ENCODE measurements around the gene NPHP4. TPM values are rescaled to one million over a fixed set of nuclear protein-coding genes. Genes with fewer than 3 reads are reported as not detected.

Gene NPHP4
- total and polyA plus RNA-seq, 9 of the 15 experiments (the other 6 are each of a cell fraction or from before 2014, with no cell fraction given), result 0.52 to 26.2 (median 6.7) TPM

DNA sequence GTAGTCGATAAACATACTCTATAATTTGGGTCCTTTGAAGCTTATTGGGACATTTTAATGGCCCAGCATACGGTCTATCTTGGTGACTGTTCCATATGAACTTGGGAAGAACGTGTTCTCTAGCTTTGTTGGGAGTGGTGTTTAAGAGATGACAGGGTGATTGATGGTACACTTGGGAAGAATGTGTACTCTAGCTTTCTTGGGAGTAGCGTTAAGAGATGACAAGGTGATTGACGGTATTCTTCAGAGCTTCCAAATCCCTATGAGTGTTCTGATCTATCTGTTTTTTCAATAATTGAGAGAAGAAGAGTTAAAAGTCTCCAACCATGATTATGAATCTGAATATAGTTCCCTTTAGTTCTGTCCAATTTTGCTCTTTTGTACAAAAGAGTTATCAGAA, 9.4 kb downstream of the NPHP4 start (continued):
- no peak for TF ChIP-seq SMAD4 (CRISPR knock-in tag; conservative IDR thresholded peaks at IDR 0.05)
- no peak for TF ChIP-seq ZZZ3 (IDR thresholded peaks at IDR 0.05)
- no peak for TF ChIP-seq ZFX (CRISPR knock-in tag; IDR thresholded peaks at IDR 0.05)
- peak; percentile 99 for TF ChIP-seq MEIS2 (IDR thresholded peaks at IDR 0.05; ENCODE audit: partially characterized antibody)
- TF ChIP-seq, protein P1, sequence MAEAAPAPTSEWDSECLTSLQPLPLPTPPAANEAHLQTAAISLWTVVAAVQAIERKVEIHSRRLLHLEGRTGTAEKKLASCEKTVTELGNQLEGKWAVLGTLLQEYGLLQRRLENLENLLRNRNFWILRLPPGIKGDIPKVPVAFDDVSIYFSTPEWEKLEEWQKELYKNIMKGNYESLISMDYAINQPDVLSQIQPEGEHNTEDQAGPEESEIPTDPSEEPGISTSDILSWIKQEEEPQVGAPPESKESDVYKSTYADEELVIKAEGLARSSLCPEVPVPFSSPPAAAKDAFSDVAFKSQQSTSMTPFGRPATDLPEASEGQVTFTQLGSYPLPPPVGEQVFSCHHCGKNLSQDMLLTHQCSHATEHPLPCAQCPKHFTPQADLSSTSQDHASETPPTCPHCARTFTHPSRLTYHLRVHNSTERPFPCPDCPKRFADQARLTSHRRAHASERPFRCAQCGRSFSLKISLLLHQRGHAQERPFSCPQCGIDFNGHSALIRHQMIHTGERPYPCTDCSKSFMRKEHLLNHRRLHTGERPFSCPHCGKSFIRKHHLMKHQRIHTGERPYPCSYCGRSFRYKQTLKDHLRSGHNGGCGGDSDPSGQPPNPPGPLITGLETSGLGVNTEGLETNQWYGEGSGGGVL (CRISPR knock-in tag; IDR thresholded peaks at IDR 0.05), result no peak
- TF ChIP-seq, protein P2, sequence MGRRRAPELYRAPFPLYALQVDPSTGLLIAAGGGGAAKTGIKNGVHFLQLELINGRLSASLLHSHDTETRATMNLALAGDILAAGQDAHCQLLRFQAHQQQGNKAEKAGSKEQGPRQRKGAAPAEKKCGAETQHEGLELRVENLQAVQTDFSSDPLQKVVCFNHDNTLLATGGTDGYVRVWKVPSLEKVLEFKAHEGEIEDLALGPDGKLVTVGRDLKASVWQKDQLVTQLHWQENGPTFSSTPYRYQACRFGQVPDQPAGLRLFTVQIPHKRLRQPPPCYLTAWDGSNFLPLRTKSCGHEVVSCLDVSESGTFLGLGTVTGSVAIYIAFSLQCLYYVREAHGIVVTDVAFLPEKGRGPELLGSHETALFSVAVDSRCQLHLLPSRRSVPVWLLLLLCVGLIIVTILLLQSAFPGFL (CRISPR knock-in tag; IDR thresholded peaks at IDR 0.05), result no peak
- no peak for TF ChIP-seq PTRF (tag; IDR thresholded peaks at IDR 0.05)
- TF ChIP-seq, protein P3, sequence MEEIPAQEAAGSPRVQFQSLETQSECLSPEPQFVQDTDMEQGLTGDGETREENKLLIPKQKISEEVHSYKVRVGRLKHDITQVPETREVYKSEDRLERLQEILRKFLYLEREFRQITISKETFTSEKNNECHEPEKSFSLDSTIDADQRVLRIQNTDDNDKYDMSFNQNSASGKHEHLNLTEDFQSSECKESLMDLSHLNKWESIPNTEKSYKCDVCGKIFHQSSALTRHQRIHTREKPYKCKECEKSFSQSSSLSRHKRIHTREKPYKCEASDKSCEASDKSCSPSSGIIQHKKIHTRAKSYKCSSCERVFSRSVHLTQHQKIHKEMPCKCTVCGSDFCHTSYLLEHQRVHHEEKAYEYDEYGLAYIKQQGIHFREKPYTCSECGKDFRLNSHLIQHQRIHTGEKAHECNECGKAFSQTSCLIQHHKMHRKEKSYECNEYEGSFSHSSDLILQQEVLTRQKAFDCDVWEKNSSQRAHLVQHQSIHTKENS (CRISPR knock-in tag; IDR thresholded peaks at IDR 0.05), result no peak
- TF ChIP-seq CXXC5 (CRISPR knock-in tag; IDR thresholded peaks at IDR 0.05), result peak; percentile 35; the same call in 1 of the 2 replicates
- TF ChIP-seq ETV1 (tag; conservative IDR thresholded peaks at IDR 0.05; ENCODE audit: low read depth), result no peak
- peak in 1 of 2 experiments; percentile 72; a peak in 2 of 4 replicates for TF ChIP-seq FOXA3 (CRISPR knock-in tag; conservative IDR thresholded peaks at IDR 0.05 in 1 of 2, IDR thresholded peaks at IDR 0.05 in 1 of 2)
- TF ChIP-seq KAT2B (IDR thresholded peaks at IDR 0.05; ENCODE audit: low read depth, low read length), result no peak
- TF ChIP-seq, protein P4, sequence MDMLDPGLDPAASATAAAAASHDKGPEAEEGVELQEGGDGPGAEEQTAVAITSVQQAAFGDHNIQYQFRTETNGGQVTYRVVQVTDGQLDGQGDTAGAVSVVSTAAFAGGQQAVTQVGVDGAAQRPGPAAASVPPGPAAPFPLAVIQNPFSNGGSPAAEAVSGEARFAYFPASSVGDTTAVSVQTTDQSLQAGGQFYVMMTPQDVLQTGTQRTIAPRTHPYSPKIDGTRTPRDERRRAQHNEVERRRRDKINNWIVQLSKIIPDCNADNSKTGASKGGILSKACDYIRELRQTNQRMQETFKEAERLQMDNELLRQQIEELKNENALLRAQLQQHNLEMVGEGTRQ (CRISPR knock-in tag; IDR thresholded peaks at IDR 0.05), result no peak
- TF ChIP-seq TAF7 (tag; IDR thresholded peaks at IDR 0.05), result no peak
- TF ChIP-seq, protein P5, sequence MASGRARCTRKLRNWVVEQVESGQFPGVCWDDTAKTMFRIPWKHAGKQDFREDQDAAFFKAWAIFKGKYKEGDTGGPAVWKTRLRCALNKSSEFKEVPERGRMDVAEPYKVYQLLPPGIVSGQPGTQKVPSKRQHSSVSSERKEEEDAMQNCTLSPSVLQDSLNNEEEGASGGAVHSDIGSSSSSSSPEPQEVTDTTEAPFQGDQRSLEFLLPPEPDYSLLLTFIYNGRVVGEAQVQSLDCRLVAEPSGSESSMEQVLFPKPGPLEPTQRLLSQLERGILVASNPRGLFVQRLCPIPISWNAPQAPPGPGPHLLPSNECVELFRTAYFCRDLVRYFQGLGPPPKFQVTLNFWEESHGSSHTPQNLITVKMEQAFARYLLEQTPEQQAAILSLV (tag; IDR thresholded peaks at IDR 0.05), result no peak
- TF ChIP-seq L3MBTL2 (IDR thresholded peaks at IDR 0.05), result no peak
- 0 out of 4 replicates have a peak, but pooled peaks of 1 of the 2 experiments have one; percentile 22 for TF ChIP-seq HDAC1 (IDR thresholded peaks at IDR 0.05)
- TF ChIP-seq, protein P6, sequence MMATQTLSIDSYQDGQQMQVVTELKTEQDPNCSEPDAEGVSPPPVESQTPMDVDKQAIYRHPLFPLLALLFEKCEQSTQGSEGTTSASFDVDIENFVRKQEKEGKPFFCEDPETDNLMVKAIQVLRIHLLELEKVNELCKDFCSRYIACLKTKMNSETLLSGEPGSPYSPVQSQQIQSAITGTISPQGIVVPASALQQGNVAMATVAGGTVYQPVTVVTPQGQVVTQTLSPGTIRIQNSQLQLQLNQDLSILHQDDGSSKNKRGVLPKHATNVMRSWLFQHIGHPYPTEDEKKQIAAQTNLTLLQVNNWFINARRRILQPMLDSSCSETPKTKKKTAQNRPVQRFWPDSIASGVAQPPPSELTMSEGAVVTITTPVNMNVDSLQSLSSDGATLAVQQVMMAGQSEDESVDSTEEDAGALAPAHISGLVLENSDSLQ (IDR thresholded peaks at IDR 0.05), result peak; percentile 97
- no peak for TF ChIP-seq ZNF780A (CRISPR knock-in tag; IDR thresholded peaks at IDR 0.05)
- TF ChIP-seq PCBP2 (IDR thresholded peaks at IDR 0.05; ENCODE audit: low read depth, low read length, poor library complexity, severe bottlenecking), result no peak
- no peak for TF ChIP-seq ZNF224 (CRISPR knock-in tag; IDR thresholded peaks at IDR 0.05)
- TF ChIP-seq MAZ (CRISPR knock-in tag; conservative IDR thresholded peaks at IDR 0.05 in 1 of 2, IDR thresholded peaks at IDR 0.05 in 1 of 2), result no peak
